ENCODE results near the gene COL17A1.

Gene COL17A1

GRCh38 chr10:104085801-104086400, at the start of gene COL17A1:
COL17A1 (minus strand) TSS chr10:104085880; CDS start chr10:104080673, 5,207 bp downstream.
- no peak for DNase-seq

DNA sequence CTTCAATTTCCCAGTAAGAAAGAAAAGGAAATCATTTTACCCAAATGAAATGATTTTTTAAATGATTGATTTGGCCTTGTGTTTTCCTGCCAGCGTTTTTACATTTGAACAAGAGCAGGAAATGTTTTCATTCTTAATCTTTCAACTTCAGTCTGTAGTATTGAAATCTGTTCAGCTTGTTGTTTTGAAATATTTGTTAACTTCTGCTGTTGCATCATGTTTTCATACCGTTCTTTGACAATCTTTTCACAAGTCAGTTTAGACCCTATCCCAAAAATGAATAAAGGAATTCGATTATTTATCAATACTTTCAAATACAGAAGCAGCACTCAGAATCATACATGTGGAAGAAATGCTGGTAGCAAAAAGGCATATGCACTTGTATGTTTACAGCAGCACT, 44.4 kb upstream of the COL17A1 start:
- no peak for DNase-seq

GRCh38 chr10:104128214-104128613, 42.5 kb upstream of the COL17A1 start:
- DNase-seq, result no peak

DNA sequence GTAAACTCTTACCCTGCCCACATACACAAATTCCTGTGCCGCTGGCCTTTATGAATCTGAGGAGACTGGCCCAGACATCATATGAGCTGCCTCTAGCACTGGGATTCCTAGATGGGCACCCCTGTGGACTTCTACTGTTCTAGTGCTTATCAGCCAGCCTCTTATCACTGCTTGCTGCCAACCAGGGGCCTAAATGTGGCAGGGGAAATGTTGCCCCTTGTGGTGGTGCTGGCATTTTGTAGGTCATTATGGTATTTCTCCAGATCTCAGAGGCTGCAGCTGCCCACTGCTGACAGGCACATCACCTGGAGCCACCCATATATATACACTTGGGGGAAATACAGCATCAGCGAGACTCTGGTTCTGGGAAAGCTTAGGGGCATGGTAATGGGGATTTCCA, 41.7 kb upstream of the COL17A1 start:
- DNase-seq, result no peak

- DNase-seq, result no peak
Measured at GRCh38 chr10:104123397-104123796, 37.7 kb upstream of the COL17A1 start.

DNA sequence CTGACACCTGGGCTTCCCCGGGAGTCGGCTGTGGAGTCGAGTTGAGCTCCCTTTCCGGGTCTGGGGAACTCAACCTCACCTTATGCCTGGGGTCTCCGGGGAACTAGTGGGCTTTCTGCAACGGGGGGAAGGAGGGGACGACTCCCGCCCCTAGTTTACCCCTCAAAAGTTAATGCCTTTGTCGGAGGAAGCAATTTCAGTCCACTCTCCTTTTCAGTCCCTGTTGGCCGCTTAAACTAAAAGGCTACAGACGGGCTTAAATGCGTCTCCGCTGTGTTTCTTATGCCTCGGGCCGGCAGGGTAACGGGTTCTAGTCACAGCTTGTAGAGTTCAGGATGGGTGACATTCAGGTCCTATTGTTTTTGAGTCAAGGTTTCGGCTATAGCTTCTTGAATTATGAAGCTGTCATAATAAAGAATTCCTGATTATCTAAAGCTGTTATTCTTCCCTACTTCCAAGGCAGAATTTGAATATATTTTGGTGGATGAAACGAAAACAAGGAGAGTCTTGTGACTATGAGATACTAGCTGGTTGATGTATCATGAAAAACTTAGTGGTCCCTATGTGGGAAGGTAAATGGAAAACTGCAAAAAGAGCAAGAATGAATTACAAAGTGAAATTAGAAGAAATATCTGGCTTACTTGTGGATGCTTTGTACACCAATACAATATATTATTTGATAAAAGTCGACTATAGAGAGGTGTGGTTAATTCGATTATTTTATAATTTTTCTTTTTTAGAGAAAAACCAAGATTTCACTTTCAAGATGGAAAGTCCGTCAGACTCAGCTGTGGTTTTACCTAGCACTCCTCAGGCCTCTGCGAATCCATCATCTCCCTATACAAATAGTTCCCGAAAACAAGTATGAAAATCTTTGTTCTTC, 36.8 kb upstream of the COL17A1 start:
- DNase-seq, result no peak

GRCh38 chr10:104121485-104122224, 36.0 kb upstream of the COL17A1 start, which contains the start of gene SFR1:
SFR1 (plus strand) TSS chr10:104122171; CDS start chr10:104122184, 13 bp downstream.
- peak; percentile 54 for DNase-seq

DNA sequence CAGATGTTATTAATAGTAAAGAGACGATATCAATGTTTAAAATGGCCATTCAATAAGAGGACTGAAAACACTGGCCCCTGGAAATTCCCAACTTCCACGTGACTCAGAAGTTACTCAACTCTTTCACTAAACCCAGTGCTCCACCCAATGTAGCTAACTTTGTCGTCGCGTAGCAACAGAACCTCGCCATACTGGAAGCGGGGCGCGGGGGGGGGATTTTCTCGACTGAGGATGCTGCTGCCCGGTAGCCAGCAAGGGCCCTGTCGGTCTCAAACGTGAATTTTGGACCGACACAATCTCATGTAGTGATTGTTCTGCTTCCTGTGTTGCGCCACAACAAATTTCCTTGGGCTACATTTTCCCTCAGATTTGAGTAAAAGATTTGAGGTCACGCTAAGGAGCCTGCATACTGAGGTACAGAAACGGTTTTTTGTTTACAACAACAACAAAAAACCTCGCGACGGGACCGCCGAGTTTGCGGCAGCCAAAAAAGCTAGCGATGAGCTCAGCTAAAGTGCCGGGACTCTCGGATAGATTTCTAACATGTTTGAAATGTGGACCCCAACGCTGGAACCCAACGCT, 35.3 kb upstream of the COL17A1 start:
- DNase-seq, result no peak

GRCh38 chr10:104120512-104120902, 34.8 kb upstream of the COL17A1 start:
- DNase-seq, result no peak

DNA sequence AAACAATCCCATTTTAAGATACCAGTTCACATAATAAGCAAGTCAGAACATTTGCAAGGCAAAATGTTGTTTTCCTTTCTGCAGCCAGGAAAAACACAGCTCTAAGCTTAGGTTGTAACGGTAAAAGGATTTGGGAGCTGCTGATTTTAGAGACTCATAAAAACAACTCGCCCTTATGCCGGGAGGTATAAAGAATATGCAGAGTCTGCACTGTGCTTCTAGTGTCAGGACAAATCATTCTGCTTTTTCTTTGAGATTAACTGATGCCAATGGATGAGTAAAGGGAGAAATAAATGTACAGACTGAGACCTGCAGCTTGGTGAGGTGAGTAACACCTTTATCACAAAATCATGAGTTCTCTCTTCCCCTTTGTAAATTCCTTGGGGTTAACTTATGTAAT, 34.3 kb upstream of the COL17A1 start:
- DNase-seq, result no peak

GRCh38 chr10:104117839-104118323, 32.2 kb upstream of the COL17A1 start:
- no peak for DNase-seq

DNA sequence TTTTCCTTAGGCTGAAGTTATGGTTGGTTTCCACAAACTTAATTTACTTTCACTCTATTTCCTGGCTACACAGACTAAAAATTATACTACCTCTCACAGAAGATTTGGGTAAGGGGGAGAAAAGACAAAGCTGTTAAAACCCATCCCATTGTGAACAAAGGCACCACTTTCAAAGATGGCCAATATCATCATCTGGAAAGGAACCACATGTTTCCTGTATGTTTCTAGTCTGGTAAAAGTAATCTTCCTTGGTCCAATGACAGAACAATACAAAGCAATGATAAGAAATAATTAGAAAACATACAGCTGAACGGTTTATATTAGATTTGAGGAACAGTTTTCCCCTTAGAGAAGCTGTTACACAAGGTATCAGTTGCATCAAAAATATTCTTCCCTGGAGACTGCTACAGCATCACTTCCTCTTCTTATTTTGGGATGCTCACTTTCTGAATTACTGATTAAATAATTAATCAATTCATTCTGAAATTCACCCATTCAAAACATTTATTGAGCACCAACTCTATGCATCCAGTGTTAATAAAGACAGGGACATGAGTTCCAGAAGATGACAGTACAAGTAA, 27.8 kb upstream of the COL17A1 start:
- no peak for DNase-seq

GRCh38 chr10:104109908-104110662, 24.4 kb upstream of the COL17A1 start:
- DNase-seq, result no peak

- no peak for DNase-seq
Measured at GRCh38 chr10:104104926-104105325, 19.2 kb upstream of the COL17A1 start.

DNA sequence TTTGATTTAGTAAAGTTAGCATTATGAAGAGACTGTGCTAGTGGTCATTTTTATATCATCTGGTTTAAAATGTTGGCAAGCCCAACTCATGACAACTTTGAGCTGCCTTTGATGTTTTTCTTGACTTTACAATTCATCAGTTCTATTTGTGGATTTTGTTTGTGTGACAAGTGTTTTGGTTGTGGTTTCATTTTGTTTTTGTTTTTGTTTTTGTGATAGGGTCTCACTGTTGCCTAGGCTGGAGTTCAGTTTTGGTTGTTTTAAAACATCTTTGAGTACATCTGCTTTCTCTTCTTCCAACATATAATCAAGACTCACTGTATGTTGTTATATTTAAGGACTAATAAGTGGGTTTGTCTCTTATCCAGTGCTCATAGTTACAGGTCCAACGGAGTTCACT, 18.7 kb upstream of the COL17A1 start:
- DNase-seq, result no peak

DNA sequence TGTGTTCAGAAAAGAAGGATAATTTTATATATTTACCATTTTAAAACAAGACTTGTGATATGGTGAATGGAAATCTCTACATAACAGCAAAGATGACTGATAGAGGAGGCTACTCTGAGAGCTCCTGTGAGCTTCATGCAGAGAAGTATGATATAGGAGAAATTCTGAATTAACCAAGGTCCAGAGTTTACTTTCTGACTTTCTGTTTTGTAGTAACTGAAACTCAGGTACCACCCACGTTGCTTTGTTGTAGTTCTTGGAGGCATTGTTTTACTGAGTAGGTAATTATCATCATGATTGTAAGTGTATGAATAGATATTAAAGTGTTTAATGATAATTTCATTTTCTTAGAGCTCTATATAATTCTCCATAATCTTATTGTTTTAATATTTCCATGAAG, 18.3 kb upstream of the COL17A1 start:
- DNase-seq, result no peak

DNA sequence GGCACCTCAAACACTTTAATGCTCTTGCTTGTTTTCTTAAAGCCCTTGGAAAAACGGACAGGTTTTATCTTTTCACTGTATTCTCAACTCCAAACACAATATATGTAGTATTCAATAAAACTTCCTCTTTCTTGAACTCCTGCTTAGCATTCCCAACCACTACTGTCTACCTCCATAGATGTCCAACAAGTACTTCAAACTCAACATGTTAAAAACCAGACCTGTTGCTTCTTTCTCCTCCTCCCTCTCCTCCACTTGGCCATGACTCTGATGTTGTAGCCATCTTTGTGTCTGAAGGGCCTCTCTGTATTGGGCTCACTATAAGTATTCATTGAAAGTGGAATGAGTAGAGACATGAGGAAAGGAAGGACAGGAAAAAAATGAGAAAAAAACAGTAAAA, 16.2 kb upstream of the COL17A1 start:
- DNase-seq, result no peak

DNA sequence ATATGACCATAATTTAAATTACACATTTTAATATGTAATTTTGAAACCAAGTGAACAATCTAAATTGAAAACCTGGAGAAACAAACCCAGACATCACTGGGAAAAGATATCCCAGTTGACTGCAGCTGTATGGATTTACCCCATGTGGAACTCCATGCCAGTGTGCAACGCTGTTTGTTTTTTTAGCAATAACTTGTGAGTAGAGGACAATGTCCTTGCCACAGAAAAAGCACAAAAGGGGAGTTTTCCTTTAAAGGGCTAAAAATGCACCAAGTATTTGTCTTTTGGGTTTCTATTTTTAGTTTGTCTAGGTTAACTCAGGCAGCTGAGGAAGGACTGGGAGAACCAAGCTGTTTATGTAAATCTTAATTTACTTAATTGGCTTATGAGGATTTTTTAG, 15.1 kb upstream of the COL17A1 start:
- DNase-seq, result no peak

DNA sequence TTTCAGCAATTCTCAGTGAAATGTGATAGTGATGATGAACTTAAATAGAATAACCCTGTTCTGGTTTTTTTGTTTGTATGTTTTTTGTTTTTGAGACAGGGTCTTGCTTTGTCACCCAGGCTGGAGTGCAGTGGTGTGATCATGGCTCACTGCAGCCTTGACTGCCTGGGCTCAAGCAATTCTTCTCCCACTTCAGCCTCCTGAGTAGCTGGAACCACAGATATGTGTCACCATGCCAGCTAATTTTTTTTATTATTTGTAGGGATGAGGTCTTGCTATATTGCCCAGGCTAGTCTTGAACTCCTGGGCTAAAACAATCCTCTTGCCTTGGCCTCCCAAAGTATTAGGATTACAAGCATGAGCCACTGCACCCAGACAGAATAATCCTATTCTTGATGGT, 14.3 kb upstream of the COL17A1 start:
- DNase-seq, result no peak

GRCh38 chr10:104099269-104099668, 13.6 kb upstream of the COL17A1 start:
- DNase-seq, result no peak

DNA sequence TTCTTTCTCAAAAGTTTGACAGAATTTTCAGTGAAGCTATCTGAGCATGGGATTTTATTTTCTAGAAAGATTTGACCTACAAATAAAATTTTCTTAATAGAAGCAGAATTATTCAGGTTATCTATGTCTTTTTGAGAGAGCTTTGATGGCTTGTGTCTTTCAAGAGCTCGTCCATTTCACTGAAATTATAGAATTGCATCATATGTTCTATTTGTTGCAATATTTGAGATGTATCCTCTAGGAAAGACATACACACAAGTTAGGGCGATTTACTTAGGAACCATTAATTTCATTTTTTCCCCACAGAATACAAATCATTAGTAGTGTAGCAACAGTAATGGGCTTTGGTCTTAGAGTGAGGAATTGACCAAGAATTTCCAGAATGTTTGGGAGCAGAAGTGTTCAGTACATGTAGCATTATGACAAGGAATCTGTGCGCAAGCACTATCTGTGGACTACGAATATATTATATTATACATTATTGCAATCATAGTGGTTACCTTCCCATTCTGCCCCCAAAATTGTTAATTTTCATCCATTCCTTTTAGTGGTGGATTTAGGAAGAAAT, 12.8 kb upstream of the COL17A1 start:
- no peak for DNase-seq

- no peak for DNase-seq
Measured at GRCh38 chr10:104096692-104097091, 11.0 kb upstream of the COL17A1 start.

Measured in NCI-H524 treated with DMSO at 0.1 percent for 48 hours (cell line).